Activated T-helper 1 cell treated with anti-CD3 and anti-CD28 coated beads, Interleukin-2, amount 50 U/mL, for 16 hours (primary cell): ENCODE results near the gene CTNNA2.

Source experiments
- DNase-seq, 2 donors: peaks; one replicate each; pipeline ENCODE4 v3.0.0-alpha.2; 2020; ENCODE audit warnings: low read depth in 1 of 2, low spot score in 1 of 2

The CTNNA2 gene

DNA sequence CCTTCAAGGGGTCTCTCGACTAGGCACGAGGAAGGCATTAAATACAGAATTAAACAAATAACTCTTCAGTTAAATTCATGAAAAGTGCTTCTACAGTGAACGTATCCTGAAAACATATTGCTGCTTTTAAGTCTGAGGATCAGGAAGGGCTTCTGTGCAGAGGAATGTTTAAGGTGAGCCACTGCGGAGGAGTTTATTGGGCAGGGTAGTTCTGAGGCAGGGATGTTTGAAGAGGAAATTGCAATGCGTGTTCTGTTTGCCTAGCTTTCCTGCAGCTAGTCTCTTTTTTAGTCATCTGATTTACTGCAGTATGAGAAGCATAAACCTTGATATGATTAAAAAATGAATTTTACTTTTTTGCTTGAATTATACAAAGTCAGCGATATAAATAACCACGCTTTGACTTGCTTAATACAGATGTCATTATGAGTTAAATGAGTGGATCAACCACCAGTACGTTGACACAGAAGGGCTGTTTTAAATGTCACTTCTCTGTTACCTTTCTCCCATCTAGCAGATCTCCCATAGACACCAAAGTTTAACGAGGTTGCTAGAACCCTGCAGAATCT lies 98.7 kb downstream of the CTNNA2 start:
- no peak for DNase-seq

DNA sequence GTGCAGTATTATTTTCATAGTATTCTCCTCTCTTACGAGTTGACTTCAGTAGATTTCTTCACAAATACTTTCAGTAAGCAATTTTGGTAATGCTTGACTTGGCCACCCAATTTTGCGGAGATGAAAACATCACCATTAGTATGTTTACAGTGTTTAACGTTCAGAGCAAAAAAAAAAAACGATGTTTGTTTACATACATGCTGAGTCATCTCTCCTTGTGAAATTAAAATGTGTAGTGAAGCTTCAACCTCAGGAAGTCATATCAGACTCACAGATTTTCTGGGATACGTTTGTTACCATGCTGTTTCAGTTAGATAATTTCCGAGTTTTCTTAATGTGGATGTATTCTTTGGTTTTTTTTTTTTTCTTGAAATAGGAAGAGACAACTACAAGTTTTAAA lies 100.1 kb downstream of the CTNNA2 start:
- DNase-seq = no peak

DNA sequence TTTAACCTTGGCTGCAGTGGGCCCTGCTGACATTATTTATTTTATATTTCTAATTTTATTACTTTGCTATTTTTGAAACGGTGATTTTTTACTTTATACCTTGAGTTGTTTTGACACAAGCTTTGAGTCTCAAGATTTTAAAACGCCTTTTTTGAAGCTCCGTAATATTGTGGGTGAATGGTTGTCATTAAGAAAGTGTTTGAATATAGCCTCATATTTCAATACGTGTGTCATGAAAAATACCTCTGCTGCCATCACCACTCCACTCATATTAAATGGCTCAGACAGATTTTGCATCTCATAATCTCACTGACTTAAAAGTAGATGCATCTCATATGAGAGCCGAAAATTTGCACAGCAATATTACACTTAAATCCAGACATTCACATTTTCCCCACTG lies 106.6 kb downstream of the CTNNA2 start:
- no peak for DNase-seq

DNA sequence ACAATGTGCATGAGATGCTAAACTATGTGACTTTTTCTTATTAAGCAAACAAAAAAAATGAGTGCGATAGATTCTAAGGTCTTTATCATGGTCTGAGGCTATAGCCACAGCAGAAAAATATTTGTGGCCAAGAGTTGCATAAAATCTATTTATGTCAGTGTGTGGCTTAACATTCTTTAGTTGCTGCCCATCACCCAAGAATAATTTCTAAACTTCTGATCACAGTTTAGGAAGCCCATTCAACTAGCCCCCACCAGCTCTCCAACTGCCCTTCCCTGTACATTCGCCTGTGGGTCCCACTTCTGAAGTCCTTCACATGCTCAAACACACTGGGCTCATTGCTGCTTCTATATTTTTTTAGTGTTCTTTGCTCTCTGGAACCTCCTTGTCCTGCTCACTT lies 107.1 kb downstream of the CTNNA2 start:
- DNase-seq = no peak

DNA sequence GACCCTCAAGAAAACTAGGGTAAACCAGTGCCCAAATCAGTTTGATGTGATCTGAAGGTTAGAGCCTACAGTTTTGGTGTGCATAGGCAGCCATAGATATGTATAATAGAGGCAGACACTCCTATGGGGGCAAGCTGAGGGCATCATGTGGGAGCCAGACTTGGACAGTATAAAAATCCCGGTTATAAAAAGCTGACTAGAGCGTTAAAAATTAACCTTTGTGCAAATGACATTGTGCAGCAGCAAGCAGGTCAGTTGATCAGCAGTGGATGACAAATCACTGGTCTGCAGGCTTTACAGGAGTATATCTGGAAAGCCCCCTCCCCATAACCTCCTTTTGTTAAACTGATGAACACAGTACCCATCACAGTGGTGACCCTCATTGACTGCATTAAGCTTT lies 107.8 kb downstream of the CTNNA2 start:
- DNase-seq = no peak

DNA sequence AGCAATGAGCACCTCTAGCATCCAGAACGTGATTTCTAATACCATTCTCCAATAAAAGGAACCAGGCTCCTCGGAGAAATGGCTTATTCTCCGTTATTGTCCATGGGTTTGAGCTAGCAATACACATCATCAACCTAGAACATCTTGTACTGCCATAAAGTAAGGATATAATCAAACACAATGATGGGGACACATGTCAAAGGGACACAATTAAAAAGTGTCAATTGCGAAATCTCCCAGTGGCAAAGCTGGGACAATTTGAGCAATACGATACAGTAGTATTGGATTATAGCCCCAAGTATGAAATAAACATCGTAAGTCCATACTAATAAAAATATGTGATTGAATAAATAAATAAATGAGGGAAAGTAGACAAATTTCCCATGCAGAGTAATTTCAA lies 108.4 kb downstream of the CTNNA2 start:
- no peak for DNase-seq

DNA sequence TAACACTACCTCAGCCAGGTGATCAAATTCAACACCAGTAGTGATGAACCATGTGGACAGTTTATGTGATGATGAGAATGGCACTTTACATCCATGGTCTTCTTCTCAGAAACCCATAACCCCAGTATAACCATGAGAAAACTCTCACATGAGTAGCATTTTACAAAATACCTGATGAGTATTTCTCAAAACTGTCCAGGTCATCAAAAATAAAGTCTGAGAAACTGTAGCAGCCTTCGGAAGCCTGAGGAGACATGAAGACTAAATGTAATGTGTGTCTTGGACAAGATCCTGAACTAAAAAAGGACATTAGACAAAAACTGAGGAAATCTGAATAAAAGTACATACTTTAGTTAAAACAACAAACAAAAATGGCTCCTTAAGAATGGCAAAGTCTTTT lies 108.9 kb downstream of the CTNNA2 start:
- no peak for DNase-seq

DNA sequence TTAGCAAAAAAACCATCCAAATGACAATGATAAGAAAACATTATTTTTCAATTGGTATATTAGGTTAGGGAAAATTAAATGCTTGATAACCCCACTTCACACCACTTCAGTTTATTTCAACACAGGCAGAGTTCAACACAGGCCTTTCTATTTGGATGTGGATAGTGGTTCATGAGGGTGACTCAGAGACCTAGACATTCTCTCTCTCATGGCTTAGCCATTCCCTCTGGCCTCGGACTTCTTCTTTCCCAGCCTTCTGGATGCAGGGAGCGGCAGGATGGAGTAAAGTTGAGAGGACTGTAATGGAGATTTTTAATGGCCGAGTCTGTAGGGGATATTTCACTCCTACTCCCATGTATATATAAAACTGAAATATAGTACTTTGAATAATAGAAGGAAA lies 109.7 kb downstream of the CTNNA2 start:
- no peak for DNase-seq

DNA sequence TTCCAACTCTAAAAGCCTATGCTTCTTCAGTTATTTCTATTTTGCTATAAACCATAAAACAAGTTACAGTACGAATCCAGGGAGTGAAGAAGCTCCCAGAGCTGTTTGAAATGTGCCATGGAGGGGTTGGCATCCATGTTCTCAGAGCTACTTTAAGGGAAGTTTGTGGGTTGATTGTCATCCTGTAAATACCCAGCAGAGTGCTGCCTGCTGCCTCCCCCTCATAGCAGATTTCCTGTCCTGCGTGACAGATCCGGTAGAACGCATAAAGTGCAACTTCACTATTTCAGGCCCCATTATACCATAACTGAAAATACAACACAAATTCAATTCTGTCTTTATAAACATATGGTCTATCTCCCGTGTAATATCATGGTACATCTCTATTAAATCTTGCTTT lies 114.4 kb downstream of the CTNNA2 start:
- DNase-seq = no peak

DNA sequence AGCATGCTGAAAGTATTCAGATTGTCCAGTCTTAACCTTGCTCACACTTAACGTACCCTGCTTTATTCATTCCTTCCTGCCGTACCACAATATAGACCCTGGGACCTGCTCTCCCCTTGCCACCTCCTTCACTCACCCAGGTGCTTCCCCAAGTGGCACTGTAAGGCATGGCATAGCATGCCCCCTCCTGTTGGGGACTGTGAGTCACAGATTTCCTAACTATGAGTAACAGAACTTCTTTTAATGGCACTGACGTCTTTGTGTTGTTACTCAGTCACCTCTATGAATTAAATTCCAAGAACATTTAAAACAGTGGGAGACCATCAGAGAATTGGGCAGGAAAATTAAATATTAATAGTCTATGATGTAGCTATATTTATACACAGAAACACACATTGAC lies 117.2 kb downstream of the CTNNA2 start:
- no peak for DNase-seq

DNA sequence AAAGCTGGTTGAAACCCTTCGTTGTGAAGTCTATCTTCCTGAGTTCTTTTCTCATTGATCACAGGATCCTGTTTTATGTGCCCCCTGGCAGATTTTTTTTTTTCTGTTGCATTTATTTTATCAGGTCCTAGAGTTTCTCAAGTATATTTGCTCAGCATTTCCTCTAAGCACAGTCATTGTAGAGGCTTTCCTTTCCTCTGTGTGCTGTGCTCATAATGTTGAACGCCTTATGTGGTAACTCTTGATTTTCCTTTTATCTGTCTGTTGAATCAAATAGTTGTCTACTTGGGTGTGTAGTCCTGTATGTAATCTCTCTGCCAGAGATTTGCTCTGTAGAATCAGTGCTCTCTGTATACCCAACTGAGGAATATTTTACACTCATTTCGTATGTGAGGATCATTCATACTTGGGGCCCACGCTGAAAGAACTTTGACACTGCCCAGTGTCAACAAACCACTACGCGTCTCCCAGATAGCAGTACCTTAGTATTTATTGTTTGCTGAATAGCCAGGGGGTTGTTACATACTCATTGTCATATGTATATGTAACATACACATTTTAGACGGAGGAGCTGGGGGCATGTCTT lies 118.2 kb downstream of the CTNNA2 start:
- no peak for DNase-seq

DNA sequence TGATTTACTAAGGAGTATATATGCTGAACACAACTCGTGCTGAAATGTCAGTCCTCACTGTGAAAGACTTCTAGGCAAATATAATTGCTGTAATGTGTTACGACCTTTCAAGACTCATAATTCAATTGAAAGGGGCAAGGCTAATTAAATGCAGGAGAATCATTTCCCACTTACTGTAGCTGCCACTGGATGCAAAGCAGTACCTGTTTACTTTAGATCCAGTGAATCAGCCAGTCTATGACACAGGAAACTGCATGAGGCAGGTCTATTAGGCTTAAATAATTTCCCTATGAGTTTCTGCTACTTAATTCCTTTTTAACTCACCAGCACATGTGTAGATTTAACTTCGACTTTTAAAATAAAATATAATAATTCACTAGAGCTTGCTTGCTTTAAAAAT lies 125.6 kb downstream of the CTNNA2 start:
- no peak for DNase-seq

DNA sequence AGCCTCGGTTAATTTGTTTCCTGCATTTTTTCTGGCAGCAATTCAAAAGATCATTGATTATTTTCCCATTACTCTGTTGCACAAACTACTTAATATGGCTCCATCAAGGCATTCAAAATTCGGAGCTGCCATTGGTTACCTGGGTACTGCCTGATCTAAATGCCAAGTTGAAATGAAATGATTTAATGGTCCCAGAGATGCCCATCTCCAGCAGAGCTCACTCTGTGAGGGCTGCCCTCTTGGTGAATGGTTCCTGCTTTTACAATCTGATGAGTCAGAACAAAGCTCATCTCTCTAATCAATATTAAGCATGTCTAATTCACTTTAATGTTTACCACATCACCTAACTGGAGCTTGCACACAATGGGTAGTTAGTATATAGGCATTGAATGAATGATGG lies 126.1 kb downstream of the CTNNA2 start:
- DNase-seq = no peak

DNA sequence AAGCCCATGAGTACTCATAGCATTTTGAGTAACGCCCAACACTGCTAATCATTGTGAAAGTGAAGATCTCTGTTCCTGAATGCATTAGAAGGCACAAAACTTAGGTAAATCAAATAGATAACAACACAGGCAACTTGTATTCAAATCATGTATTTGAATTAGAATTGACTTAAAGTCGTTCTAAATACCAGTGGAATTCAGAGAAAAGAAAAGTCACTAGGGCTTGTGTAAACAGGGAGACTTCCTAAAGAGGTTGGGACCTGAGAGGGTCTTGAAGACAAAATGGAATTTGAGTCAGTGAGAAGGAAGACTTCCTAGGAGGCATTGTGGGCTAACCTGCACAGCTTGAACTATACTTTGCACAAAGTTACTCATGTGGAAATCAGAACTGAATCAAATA lies 127.2 kb downstream of the CTNNA2 start:
- DNase-seq = no peak

DNA sequence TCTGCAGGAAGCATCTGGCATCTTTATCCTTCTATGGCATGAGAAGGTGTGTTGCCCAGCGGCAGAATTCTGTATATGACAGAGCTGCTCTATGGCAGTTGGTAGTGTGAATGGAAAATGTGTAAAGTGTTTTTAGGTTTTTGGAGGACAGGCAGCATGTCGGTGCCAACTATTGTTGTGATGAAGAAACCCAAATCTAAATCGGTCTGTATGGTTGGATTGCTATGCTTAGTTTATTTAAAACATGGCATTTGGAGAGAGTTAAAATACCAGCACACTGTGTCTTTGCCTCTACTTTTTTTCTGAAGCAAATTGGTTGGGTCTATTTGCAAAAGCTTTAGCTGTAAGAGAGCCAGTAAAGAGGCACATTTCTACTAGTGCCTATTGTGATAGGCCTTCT lies 136.7 kb downstream of the CTNNA2 start:
- DNase-seq = no peak

DNA sequence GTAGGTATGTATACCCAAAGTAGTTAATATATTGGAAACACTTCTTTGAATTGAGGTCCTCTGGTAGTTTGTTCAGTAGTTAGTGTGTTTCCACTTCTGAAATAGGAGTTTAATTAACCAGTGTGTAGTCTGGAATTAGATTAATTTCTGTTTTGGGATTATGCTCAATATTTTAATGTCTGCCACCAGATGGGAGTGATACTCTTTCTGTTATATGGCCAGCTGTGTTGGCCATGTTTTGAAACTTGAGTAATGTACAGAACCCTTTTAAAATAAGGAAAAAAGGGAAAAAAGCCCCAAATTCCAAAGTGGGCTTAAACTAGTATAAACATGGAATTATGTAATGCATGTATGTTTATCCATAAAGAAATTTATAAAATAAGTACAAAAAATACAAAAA lies 147.7 kb downstream of the CTNNA2 start:
- DNase-seq = no peak

DNA sequence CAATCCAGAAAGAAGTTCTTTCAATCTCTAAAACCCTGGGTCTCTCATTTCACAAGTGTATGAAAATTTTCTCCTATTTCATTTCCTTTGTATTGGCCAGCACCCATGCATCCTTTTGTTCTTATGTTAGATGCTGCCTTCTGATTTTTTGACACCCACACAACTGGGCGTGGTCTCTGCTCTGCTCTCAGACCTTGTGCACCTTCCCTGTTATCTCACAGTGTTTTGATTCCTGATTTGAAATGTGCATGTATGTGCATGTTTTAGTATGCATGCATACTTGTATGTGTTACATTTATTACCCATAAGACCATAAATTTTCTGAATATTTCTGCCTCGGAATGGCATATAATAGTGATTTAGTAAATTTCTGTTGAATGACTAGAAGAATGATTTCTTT lies 152.2 kb downstream of the CTNNA2 start:
- DNase-seq = no peak

DNA sequence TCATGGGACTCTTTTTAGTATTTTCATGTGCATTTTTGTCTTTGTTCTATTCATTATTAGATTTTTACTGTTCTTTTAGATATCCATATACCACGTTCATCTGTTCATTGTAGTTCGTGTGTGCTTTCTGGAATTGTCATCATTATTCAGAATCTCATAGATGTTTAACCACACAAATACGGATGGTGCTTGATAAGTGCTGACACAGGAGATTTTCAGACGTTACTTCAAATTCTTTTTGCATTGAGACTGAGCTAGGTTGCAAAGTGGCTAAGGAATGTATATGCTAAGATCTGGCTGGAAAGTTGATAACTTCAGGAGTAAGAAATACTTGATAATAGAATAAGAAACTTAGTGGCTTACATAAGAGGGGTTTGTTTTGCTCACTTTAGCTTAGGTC lies 153.6 kb downstream of the CTNNA2 start:
- no peak for DNase-seq

DNA sequence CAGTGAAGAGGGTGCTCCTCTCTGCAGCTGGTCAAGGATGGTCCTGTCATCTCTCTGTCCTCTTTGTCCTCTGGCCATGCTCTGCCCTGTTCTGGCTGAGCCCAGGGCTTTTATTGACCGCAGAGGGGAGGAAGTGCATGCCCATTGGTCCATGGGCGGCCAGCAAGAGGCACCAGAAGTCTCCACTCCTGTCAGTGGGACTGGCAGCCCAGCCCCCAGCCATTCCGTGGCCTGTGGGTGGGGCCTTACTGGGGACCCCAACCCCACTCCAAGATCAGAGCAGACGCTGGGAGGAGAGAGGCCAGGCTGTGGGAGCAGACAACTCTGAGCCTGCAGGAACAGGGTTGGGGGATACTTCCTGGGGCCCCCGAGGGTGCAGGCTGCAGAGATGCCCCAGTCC lies 156.9 kb downstream of the CTNNA2 start:
- DNase-seq = no peak

DNA sequence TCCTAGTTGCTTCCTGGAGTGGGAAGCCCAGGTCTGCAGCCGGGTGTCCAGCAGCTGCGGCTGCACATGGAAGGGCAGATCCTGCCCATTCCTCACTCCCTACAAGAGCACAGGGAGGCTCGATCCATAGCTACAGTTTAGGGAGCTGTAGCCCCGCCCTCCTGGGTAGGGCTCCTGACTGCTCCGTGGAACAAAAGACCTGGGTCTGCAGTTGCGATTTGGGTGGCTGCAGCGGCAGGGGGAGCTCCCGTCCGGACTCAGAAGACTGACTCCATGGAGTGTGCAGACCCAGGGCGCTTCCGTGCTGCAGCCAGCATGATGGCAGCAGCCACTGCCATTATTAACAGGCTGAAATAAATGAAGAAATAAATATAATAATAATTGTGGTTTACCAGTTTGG lies 157.3 kb downstream of the CTNNA2 start:
- DNase-seq = no peak

DNA sequence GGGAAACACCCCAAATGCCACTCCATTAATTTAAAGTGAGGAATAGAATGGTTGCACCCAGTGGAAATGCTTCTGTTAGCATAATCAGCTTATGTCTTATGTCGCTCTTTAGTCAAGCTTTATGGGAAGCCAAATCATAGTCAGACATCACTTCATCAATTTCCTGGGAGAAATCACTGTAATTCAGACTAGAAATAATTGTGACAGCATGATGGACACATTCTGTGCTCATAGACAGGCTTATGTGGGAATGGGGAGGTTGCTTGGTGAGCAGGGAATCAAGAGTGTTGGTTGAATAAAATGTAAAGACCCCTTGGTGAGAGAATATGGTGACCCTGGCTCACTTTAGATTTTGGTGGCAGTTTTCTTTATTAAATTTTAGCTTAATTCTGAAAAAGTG lies 174.0 kb downstream of the CTNNA2 start:
- no peak for DNase-seq

DNA sequence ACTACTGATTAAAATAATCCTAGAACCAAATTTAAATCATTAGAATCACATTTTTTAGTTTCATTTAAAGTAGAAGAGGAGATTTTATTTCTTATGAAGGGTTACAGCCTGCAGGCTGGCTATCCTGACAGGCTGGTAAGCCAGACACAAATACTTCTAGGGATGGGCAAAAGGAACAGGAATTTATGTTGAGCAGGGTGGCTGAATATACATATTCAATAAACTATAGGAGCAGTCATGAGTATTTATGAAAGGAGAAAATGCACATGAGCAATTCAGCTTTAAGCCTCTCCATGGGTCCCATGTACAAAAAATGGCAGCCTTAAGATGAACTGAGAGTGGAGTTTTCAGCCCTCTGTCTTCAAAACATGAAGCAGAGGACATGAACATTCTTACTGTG lies 182.4 kb downstream of the CTNNA2 start:
- no peak for DNase-seq

DNA sequence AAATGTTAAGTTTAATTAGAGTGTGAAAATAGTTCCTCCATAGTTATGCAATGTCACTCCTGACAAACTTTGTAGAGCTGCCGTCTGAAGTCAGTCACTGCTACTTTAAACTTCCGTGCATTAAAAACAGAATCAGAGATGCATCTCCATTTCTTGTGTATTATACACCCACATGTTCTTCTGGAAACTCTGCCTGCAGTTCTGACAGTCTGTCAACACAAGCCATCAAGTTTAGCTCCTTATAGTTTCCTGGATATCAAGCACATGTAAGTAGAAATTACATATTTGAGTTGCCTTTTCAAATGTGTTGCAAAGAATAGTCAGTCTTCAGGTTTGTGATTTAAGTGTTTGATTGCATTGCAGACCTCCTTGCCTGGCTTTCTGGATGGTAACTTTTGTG lies 184.3 kb downstream of the CTNNA2 start:
- DNase-seq = no peak

DNA sequence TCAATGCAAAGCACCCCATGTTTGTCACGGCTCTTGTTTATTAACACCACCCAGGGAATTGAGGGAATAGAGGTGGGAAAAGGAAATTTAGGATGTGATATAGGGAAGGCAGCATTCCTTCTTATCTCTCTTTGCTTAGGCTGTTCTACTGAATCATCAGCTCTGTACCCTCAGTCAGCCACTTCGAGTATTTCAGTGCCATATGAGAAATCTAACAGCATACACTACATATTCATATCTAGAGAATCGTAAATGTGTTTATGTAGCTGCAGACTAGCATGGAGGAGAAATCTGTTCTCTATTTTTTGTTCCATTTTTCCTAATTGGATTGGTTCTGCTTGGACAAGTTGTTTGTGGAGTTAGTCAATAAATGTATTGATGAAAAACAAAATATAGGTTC lies 187.8 kb downstream of the CTNNA2 start:
- no peak for DNase-seq
